GM12878 (cell line): ENCODE measurements around the gene HMGB2.

Experiments
- EZH2 ChIP-seq: IDR thresholded peaks from 2 replicates; pipeline ENCODE4 v1.6.1; 2012; ENCODE audit warnings: low read depth, mild to moderate bottlenecking, control low read depth, inconsistent platforms, low read length, borderline replicate concordance; ENCODE audit not compliant: control insufficient read depth
- NR2C2 ChIP-seq: IDR thresholded peaks from 2 replicates; pipeline ENCODE4 v1.6.1; 2011; ENCODE audit warnings: borderline replicate concordance, low read depth; ENCODE audit not compliant: control insufficient read depth, insufficient read length
- POLR2A ChIP-seq: IDR thresholded peaks from 2 replicates; pipeline ENCODE4 v1.6.1; 2011; ENCODE audit warnings: low read depth, mild to moderate bottlenecking, low read length
- POLR2AphosphoS5 ChIP-seq: IDR thresholded peaks from 2 replicates; pipeline ENCODE4 v1.6.1; 2011; ENCODE audit warnings: mild to moderate bottlenecking, low read length, inconsistent platforms
- RAD21 ChIP-seq: IDR thresholded peaks from 2 replicates; pipeline ENCODE4 v1.6.1; 2011; ENCODE audit warnings: mild to moderate bottlenecking, low read depth, low read length, moderate library complexity; ENCODE audit not compliant: insufficient read depth
- SIN3A ChIP-seq: IDR thresholded peaks from 2 replicates; pipeline ENCODE4 v1.6.1; 2012; ENCODE audit warnings: low read depth, low read length, improper control_type of control experiment
- TF ChIP-seq, protein P1 (sequence below): IDR thresholded peaks from 2 replicates; pipeline ENCODE4 v1.6.1; 2012; ENCODE audit warnings: mild to moderate bottlenecking, low read depth, low read length
- TF ChIP-seq, protein P2 (sequence below): IDR thresholded peaks from 2 replicates; pipeline ENCODE4 v1.6.1; 2012; ENCODE audit warnings: low read depth, low read length, improper control_type of control experiment
- TF ChIP-seq, protein P3 (sequence below), 3 experiments: IDR thresholded peaks in 2 of 3; conservative IDR thresholded peaks in 1 of 3; 2 replicates each; pipeline ENCODE4 v1.5.1; 2011; ENCODE audit warnings: low read depth in 3 of 3, low read length in 3 of 3, mild to moderate bottlenecking in 3 of 3, control low read depth in 2 of 3, moderate library complexity in 2 of 3, inconsistent platforms in 1 of 3, mixed read lengths in 1 of 3; ENCODE audit not compliant: control insufficient read depth in 2 of 3, insufficient read depth in 1 of 3; ENCODE audit errors: extremely low read depth in 1 of 3

DNA sequence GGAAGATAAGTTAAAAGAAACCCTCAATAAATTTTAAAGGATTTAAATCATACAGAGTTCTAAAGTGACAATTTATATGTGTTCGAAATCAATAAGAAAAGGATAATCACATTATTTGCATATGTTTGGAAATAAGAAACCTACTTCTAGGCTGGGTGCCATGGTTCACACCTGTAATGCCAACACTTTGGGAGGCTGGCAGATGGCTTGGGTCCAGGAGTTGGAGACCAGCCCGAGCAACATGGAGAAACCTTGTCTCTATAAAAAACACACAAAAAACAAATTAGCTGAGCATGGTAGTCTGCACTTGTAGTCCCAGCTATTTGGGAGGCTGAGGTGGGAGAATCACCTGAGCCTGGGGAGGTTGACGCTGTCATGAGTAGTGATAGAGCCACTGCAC, 28.5 kb upstream of the HMGB2 start:
- TF ChIP-seq SIN3A (no peak), POLR2A (no peak), RAD21 (no peak), POLR2AphosphoS5 (no peak), EZH2 (no peak), NR2C2 (no peak)
- TF ChIP-seq, protein P1, sequence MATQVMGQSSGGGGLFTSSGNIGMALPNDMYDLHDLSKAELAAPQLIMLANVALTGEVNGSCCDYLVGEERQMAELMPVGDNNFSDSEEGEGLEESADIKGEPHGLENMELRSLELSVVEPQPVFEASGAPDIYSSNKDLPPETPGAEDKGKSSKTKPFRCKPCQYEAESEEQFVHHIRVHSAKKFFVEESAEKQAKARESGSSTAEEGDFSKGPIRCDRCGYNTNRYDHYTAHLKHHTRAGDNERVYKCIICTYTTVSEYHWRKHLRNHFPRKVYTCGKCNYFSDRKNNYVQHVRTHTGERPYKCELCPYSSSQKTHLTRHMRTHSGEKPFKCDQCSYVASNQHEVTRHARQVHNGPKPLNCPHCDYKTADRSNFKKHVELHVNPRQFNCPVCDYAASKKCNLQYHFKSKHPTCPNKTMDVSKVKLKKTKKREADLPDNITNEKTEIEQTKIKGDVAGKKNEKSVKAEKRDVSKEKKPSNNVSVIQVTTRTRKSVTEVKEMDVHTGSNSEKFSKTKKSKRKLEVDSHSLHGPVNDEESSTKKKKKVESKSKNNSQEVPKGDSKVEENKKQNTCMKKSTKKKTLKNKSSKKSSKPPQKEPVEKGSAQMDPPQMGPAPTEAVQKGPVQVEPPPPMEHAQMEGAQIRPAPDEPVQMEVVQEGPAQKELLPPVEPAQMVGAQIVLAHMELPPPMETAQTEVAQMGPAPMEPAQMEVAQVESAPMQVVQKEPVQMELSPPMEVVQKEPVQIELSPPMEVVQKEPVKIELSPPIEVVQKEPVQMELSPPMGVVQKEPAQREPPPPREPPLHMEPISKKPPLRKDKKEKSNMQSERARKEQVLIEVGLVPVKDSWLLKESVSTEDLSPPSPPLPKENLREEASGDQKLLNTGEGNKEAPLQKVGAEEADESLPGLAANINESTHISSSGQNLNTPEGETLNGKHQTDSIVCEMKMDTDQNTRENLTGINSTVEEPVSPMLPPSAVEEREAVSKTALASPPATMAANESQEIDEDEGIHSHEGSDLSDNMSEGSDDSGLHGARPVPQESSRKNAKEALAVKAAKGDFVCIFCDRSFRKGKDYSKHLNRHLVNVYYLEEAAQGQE = no peak
- TF ChIP-seq, protein P2, sequence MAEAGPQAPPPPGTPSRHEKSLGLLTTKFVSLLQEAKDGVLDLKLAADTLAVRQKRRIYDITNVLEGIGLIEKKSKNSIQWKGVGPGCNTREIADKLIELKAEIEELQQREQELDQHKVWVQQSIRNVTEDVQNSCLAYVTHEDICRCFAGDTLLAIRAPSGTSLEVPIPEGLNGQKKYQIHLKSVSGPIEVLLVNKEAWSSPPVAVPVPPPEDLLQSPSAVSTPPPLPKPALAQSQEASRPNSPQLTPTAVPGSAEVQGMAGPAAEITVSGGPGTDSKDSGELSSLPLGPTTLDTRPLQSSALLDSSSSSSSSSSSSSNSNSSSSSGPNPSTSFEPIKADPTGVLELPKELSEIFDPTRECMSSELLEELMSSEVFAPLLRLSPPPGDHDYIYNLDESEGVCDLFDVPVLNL = no peak
- TF ChIP-seq, protein P3, sequence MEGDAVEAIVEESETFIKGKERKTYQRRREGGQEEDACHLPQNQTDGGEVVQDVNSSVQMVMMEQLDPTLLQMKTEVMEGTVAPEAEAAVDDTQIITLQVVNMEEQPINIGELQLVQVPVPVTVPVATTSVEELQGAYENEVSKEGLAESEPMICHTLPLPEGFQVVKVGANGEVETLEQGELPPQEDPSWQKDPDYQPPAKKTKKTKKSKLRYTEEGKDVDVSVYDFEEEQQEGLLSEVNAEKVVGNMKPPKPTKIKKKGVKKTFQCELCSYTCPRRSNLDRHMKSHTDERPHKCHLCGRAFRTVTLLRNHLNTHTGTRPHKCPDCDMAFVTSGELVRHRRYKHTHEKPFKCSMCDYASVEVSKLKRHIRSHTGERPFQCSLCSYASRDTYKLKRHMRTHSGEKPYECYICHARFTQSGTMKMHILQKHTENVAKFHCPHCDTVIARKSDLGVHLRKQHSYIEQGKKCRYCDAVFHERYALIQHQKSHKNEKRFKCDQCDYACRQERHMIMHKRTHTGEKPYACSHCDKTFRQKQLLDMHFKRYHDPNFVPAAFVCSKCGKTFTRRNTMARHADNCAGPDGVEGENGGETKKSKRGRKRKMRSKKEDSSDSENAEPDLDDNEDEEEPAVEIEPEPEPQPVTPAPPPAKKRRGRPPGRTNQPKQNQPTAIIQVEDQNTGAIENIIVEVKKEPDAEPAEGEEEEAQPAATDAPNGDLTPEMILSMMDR (IDR thresholded peaks at IDR 0.05 in 2 of 3, conservative IDR thresholded peaks at IDR 0.05 in 1 of 3; ENCODE audit: control insufficient read depth in 2 of 3, extremely low read depth in 1 of 3, insufficient read depth in 1 of 3, low read depth in 3 of 3, low read length in 3 of 3) = no peak
